Transverse colon (tissue), 3 donors: ENCODE measurements around the gene SNRPA.

Experiments
- CTCF ChIP-seq, 5 experiments: fragments of 200-600 bp in 3 of 5; fragments of 450-650 bp in 2 of 5; sonication (generic) in 3 of 5; IDR thresholded peaks; 1 replicate in 2 of 5; 2 replicates in 3 of 5; pipeline ENCODE4 v1.5.1; 2016 to 2017; ENCODE audit warnings: antibody characterized with exemption in 5 of 5, inconsistent platforms in 3 of 5, mild to moderate bottlenecking in 2 of 5, moderate library complexity in 1 of 5
- POLR2A ChIP-seq: fragments of 450-650 bp; IDR thresholded peaks from one replicate; pipeline ENCODE4 v1.6.1; 2016; ENCODE audit warnings: antibody characterized with exemption, mild to moderate bottlenecking, moderate library complexity

- TF ChIP-seq CTCF (IDR thresholded peaks at IDR 0.05) (peak in 1 of 5 experiments; percentile 26), POLR2A (no peak)
Measured at GRCh38 chr19:40754611-40755247, 3.7 kb downstream of the SNRPA start.
